IPS-NIHi7 (cell line): ENCODE results near the gene PLEKHM3.
"Not testable (repeated sequence)": the region's sequence is repeated elsewhere in the genome, so short reads cannot be mapped to it uniquely, and the experiment has no call there.

Experiments
- DNase-seq: peaks from one replicate; pipeline ENCODE4 v3.0.0; 2012; ENCODE audit warnings: mixed read lengths; ENCODE audit errors: extremely low spot score

PLEKHM3 gene

GRCh38 chr2:207825045-207825954, 200.0 kb downstream of the PLEKHM3 start:
- DNase-seq = no peak

- no peak for DNase-seq
These were observed 201.5 kb downstream of the PLEKHM3 start for GRCh38 chr2:207823865-207824264.

GRCh38 chr2:207819839-207820784, 205.2 kb downstream of the PLEKHM3 start:
- no peak for DNase-seq

GRCh38 chr2:207819021-207819797, 206.1 kb downstream of the PLEKHM3 start:
- no peak for DNase-seq

GRCh38 chr2:207816546-207816945, 208.8 kb downstream of the PLEKHM3 start:
- no peak for DNase-seq

GRCh38 chr2:207815254-207815653, 210.1 kb downstream of the PLEKHM3 start:
- DNase-seq = no peak

GRCh38 chr2:207813942-207814341, 211.4 kb downstream of the PLEKHM3 start:
- no peak for DNase-seq

DNA sequence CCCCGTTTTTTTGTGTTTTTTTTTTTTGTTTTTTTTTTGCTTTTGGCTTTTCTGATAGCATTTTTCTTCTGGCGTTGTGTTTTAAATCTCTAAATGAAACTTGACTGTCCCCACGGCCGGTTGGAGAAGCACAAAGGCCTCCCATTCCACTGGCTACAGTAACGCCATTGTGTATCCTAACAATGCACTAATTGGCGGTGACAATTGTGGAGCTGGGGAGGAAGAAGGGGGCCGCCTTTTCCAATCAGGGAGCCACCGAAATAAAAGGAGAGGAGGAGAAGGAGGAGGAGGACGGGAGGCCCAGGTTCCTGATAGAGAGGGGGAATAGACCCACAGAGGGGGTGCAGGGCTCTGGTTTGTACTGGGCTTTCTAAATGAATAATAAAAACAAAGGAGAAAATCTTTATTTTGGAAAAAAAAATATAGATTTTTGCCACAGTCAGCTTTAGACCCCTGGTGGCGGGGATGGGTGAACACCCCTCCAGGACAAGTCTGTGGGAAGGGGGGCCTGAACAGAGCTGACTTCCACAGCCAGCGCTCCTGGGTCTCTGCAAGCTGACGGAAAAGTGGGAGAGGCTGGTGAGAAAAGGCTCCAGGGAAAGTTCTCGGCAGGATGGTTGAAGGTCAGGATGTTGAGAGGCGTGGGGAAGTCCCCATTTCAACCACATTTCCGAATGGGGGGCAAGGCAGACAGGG, 212.0 kb downstream of the PLEKHM3 start:
- DNase-seq = peak; percentile 40

DNA sequence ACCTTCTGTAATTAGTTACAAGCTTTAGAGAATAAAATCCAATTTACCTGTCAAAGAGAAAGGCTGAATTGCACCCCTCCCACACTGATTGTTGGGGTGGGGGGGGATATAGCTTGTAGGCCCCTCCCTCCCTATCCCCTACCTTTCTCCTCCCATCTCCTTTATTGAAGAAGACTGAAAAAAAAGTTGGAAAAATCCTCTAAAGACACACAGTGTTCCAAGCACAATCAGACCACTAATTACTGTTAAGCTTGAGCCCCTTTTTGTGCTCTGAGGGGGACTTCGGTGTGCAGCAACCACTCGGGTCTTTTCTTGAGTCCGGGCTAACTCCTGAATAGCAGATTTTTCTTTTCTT, 212.6 kb downstream of the PLEKHM3 start:
- DNase-seq = no peak

DNA sequence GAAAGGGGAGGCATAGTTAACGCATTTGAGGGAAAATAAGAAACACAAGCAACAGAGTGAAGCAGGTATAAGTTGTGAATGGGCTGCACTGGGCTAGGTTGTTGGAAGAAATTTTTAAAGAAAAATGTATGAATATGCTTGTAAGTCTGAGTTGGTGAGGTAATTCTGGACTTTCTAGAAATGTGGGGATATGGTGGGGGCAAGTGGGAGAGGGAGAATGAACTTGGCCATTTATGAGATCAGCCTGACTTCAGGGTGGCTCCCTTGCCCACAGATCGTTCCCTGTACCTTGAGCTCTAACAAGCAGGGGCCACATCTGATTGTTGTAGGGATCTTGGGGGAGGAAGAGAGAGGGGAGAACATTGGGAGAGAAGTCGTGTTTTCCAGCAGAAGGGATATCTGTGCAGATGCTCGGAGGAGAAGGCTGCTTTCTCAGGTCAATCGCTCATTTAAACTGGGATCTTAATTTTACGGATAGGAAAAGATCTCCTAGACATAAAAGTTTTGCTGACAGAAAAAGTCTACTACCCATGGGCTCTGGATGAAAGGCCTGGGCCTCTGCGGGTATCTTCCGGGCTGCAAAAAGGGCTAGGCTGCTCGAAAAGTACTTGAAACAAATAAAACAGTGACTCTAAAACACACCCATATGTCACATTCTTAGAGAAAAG, 213.1 kb downstream of the PLEKHM3 start:
- DNase-seq = no peak

GRCh38 chr2:207811658-207812057, 213.7 kb downstream of the PLEKHM3 start:
- DNase-seq = not testable (repeated sequence)

DNA sequence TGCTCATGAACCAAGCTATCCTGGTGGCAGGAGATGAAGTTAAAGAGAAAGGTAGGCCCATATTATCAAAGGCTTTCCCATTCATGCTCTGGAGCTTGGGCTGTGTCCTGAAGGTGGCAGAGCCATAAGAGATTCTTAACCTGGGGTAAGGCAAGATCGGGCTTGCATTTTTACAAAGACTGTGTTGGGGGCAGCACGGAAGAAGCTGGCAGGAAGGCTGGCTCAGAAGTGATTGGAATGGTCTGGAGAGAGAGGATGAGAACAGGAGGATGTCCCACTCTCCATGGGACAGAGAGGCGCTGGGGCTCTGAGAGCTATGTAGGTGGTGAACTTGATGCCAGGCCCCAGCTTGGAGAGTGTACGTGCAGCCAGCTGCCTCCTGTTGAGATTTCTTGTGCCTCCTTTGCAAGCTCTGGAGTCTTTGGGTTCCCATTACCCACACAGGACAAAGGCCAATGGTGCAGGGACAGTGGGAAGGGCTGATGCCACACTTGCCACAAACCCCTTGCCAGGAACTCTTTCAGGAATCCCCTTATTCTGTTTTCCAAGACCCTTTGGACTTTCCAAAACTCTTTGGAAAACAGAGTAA, 215.0 kb downstream of the PLEKHM3 start:
- DNase-seq = no peak

DNA sequence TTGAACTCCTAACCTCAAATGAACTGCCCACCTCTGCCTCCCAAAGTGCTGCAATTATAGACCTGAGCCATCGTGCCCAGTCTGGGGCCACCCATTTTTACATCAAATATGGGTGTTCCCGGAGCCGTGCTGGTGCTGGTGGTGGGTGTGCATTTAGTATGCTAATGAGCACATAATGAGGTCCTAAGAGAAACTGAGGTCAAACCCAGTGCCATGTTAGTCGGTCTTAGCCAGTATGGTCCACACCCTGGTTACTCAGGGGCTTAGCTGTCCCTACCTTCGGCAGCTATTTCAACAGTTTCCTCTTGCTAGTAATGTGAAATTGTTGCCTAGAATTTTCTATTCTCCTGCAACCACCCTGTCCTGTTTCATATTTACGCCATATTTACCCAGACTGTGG, 217.2 kb downstream of the PLEKHM3 start:
- DNase-seq = no peak

DNA sequence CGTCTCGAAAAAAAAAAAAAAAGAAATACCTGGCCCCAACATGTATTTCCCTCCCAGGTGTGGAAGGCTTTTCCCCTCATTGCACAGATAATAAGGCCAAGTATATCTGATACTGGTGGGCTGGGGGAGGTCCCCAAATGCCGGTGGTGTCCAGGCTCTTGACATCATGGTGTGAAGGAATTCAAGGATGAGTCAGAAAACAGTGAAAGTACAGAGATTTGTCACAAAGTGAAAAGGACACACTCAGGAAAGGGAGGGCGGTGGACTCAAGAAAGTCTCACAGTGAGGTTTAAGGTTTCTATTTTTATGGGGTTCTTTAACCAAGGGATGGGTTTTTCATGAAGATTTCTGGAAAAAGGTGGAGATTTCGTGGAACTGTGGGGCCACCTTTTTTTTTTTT, 217.8 kb downstream of the PLEKHM3 start:
- DNase-seq = no peak

GRCh38 chr2:207805566-207806226, 219.6 kb downstream of the PLEKHM3 start:
- DNase-seq = no peak

GRCh38 chr2:207802650-207803049, 222.7 kb downstream of the PLEKHM3 start:
- DNase-seq = no peak

DNA sequence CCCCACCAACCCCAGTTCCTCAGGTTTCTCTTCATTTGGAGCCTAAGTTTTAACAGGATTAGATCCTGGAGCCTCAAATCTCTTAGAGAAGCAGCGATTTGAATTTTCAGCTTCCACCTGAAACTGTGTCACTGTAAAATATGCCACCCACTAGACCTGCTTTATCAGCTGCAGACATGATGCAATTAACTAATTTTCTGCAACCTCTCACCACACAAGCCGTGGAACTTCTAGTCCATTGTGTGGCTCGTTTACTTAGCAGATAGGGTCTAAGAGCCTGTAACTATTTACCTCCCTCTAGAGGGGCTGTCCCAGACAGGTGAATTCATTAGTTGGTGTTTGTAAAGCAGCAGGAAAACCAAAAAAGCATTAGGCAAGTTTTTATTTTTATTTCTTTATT, 224.1 kb downstream of the PLEKHM3 start:
- DNase-seq = no peak

- peak; percentile 54 for DNase-seq
These were observed 228.6 kb downstream of the PLEKHM3 start for GRCh38 chr2:207796585-207797350.

DNA sequence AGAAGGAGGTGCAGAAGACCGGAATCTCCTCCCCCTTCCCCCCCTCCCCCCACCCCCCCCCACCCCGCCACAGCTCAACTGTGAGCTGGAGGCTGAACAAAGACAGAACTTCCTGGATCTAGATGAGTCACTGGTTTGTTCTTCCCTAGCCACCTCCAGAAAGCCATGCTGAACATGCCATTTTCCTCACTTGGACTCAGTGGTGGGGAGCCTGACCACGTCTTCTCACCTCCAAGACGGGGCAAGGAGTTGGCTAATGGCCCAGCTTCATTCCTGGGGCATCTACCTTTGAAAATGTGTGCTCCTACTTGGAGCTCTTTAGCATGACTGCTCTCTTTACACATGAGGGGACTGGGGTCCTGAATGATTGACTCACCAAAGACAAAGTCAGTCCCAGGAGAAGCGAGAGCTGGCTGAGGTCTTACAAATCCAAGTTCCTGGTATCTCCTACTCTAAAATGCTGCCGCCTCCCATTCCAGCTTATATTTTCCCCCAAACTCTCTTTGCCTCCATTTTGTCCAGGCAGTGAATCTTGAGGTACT, 233.0 kb downstream of the PLEKHM3 start:
- peak; percentile 64 for DNase-seq
